GM12873 (cell line): ENCODE data around the gene PNRC2.

Experiments used
- CTCF ChIP-seq: IDR thresholded peaks from 2 replicates; pipeline ENCODE4 v1.5.1; 2012; ENCODE audit warnings: low read depth, mild to moderate bottlenecking, moderate library complexity, low read length, control low read depth; ENCODE audit not compliant: insufficient read depth; ENCODE audit errors: missing control alignments

Gene PNRC2

GRCh38 chr1:23928789-23929188, 30.8 kb upstream of the PNRC2 start:
- no peak for TF ChIP-seq CTCF

- TF ChIP-seq CTCF: no peak
Observed at GRCh38 chr1:23930270-23930669, 29.4 kb upstream of the PNRC2 start.

GRCh38 chr1:23930861-23931490, 28.7 kb upstream of the PNRC2 start:
- TF ChIP-seq CTCF: no peak

GRCh38 chr1:23931491-23931880, 28.1 kb upstream of the PNRC2 start:
- no peak for TF ChIP-seq CTCF

GRCh38 chr1:23936481-23937176, 23.0 kb upstream of the PNRC2 start:
- TF ChIP-seq CTCF: no peak

- no peak for TF ChIP-seq CTCF
Observed at GRCh38 chr1:23947366-23947765, 12.3 kb upstream of the PNRC2 start.

GRCh38 chr1:23953020-23953419, 6.6 kb upstream of the PNRC2 start:
- TF ChIP-seq CTCF: no peak
